Measurements from ENCODE around the gene METTL21C.

Gene METTL21C

GRCh38 chr13:102697264-102697663, 2.4 kb upstream of the METTL21C start:
- FAIRE-seq = no peak

DNA sequence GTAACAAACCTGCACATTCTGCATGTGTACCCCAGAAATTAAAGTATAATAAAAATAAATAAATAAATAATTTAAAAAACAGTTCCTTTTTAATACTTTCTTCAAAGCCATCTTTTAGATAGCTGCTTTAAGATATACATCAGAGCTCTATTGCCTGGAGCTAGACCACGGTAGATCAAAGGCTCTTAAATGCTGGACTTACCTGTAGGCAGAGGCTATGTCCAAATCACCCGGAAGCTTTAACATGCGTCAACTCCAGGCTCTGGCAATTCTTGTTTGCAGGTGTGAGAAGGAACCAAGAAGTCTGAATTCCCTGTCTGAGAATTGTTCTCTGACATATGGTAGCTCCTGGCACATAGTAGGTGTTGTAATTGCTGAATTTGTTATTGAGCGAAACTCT, 1.6 kb upstream of the METTL21C start:
- FAIRE-seq = no peak

DNA sequence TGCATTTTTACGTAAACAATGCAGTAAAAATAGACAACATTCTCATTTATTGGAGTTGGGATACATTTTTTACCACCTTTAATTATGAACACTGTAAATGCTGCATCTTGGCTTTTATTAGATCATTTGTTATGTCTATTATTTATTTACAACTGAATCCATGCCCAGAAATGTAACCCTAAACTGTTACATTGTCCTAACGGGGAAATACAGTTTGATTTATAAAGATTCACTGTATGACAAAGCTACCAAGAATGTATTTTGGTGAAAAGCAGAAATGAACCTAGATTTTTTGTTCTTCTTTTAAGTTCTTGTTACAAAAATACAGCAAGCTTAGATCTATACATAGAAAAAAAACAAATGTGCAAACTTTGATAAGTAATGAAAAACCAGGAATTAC, 1.1 kb downstream of the METTL21C start:
- no peak for FAIRE-seq

- no peak for FAIRE-seq
These were observed 1.6 kb downstream of the METTL21C start for GRCh38 chr13:102693250-102693649.

GRCh38 chr13:102692491-102692826, 2.4 kb downstream of the METTL21C start:
- no peak for FAIRE-seq

DNA sequence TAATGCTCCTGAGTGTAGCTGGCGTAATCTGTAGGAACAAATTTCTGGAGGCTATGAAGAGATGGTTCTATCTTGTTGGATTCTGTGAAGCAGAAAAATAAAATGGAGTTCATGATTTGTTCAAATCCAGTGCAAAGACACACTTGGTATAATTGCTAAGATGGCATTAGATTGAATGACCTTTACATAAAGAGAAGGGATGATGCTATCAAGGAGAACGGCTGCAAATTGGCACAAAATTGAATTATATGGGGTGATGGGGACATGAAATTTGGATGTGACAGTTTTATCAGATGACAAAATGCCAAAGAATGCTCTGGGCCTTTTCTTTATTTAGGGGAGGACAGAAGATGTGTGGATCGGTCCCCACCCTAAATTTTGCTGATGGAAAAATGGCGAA, 4.0 kb downstream of the METTL21C start:
- FAIRE-seq = no peak

DNA sequence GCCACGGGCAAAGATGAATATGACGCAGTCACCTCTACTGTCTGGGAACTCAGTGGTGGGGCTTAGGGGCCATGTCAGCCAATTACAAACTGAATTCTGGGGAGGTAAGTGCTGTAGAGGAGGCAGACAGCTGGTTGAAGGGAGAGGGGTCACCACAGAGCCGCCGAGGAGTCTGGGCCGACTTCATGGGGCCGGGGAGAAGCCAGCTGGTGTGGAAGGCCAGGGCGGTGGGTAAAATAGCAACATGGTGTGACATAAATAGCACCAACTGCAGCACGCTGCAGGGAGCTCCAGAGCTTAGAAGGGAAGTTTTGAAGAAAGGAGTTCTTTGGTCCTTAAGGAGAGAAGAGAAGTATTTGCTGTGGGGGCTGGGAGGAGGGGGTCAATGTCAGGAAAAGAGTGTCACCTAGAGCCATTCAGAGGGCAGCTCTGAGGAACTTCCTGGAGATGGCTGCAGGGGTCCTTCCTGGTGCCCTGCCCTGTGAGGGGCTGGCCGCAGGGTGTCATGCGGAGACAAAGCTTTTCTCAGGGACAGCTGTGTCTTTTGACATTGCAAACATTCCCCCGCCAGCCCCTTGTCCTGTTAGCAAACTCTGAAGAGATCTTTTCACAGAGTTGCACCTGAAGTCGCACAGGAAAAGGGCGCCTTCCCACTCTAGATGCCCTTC, 6.4 kb downstream of the METTL21C start:
- FAIRE-seq = no peak

DNA sequence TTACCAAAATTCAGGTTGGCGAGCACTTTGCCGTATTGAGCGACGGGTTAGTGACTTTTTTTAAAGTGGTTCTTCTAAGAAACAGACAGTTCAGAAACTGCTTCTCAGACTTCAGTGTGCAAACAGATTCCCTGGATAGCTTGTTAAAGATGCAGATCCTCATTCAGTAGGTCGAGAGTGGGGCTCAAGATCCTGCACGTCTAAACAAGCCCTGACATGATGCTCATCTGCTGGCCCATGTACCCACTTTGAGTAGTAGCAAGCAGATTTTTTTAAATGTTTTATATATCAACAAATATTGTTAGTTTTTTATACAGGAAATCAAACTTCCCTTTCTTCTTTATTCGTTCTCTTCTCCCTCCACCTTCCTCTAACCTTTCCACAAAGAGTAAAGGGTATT, 7.3 kb downstream of the METTL21C start:
- no peak for FAIRE-seq

DNA sequence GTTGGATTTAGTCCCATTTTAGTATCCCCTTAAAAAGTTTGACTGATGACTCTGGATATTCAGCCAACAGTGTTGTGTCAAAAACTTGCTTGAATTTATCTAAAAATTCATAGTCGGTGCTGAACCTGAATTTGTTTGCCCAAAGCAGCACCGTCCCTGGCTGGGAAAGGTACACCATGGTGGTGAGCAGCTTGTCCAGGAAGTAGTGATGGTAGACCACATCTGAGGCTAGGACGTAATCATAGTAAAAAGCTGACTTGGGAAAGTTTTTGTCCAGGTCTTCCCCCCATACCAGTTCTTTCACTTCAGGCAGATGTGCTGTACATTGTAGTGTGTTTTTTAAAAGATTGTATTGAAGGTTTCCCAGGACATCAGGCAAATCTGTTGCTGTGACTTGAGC, 8.8 kb downstream of the METTL21C start:
- FAIRE-seq = no peak

DNA sequence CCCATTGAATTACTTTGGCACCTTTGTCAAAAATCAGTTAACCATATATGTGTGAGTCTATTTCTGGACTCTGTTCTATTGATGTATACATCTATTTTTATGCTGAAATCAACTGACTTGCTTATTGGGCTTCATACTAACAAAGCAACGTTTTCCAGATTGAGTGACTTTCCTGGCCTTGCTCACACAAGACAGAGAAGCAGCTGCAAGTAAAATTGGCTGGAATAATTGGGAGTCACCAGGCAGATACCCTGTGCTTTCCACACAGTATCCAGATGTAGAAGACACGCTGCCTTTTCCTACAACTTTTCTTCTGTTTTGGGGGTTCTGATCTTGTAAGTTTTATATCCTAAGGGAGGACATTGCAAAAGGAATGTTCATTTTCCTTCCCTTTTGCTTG, 11.2 kb downstream of the METTL21C start:
- no peak for FAIRE-seq

DNA sequence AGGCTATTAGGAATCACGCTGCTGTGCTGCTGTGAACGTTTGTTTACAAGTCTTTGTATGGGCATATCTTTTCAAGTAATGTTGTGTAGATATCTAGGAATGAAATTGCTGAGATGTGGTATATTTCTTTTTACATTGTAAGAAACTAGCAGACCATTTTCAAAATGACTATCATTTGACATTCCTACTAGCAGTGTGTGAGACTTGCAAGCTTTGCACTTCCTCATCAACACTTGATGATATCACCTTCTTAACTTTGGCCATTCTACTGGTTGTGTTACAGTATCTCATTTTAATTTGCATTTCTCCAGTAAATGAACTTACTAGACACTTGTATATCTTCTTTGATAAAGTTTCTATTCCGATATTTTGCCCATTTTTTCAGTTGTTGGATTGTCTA, 12.1 kb downstream of the METTL21C start:
- FAIRE-seq = no peak

- FAIRE-seq = no peak
These were observed 12.6 kb downstream of the METTL21C start for GRCh38 chr13:102682211-102682610.

GRCh38 chr13:102680842-102681740, 13.8 kb downstream of the METTL21C start:
- FAIRE-seq = no peak

GRCh38 chr13:102680133-102680717, 14.6 kb downstream of the METTL21C start:
- FAIRE-seq = no peak

DNA sequence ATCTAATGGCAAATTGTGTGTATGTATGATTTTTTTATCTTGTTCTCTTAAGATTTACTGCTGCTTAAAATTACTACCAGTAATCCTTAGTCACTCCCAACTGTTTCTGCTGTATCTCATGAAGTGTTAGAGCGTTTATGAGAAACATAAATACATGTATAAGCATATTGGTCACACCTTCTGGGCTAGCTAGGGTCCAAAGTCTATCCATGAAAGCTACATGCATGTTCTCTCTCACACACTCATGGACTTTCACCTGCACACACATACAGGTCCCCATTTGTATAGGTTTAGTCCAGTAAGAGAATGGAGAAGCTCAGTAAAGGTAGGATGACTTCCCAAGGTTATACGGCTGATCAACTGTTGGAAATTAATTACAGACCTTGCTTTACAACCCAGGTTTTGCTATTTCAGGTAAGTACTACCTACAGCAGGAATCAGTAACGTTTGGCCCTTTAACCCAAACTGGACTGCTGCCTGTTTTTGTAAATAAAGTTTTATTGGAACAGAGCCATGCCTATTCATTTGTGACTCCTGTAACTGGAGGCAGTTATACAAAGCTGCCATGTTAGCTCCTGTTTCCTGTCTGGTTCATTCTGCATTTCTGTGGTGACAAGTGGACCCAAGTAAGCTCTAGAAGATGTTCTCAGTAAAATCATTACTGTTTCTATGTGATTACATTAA, 15.3 kb downstream of the METTL21C start:
- FAIRE-seq = no peak

- FAIRE-seq = no peak
These were observed 16.3 kb downstream of the METTL21C start for GRCh38 chr13:102678339-102679107.

DNA sequence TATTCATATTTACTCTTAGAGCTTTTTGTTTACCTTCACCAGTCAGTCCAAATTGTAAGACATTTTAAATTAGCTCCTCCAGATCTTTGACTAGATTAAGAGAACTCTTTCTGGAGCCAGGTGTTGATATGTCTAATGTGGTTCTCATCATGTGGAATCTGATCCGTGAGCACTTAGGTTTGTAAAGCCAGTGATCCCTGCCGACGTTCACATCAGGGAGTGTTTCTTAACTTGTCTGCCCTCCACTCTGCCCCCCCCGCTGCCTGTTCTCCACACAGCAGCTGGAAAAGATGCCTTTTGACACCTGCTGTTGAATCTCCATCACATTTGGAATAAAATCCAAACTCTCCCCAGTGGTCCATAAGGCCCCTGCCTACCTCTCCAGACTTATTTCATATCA, 17.7 kb downstream of the METTL21C start:
- FAIRE-seq = no peak

DNA sequence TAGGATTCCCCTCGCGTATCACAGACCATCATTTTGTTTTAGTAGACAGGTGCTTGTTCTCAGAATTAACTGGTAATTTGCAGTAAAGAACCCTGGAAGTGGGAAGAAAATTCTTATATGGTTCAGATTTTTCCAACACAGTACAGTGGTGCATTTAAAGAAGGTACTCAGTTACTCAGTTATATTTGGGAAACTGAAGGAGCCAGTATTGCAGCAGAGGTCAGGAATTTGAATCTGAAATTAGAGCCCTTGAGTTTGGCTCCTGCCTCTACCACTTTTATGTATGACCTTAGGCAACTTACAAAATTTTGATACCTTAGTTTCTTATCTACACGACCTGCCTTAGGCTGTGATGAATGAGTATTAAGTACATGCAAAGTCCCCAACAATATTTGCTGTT, 19.7 kb downstream of the METTL21C start:
- no peak for FAIRE-seq

DNA sequence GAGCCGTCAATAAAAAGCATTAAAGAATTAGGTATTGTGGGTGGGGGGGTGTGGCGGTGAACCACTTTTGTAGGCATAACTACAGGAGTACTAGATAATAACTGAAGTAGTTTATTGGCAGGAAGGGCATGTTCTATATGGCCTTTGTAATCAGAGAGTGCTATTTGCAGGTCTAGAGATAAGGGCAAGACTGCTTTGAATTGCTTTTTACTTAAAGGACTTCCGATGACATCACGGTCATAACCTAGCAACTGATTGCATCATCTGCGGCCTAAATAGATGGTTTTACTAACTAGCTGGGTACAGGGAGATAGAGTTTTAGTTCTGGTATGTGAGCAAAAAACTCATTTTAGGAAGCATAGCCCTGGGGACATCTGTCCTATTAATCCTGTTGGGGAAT, 24.7 kb downstream of the METTL21C start:
- FAIRE-seq = no peak

DNA sequence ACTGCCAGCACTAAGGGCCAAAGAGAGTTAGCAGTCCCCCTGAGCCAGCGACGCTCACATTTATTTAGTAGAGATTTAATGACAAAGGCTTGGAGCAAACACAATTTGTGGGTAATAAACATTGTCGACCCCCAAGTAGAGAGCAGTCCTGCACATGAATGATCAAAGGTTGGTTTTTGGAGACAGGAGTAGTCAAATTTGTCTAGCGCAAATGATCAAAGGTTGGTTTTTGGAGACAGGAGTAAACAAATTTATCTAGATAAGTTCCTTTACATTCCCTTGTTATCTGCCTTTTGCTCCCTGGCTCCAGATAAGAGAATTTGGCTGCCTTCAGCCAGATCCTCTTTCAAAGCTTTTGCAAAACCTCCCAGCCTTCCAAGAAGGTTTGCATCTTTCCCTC, 26.9 kb downstream of the METTL21C start:
- FAIRE-seq = no peak

DNA sequence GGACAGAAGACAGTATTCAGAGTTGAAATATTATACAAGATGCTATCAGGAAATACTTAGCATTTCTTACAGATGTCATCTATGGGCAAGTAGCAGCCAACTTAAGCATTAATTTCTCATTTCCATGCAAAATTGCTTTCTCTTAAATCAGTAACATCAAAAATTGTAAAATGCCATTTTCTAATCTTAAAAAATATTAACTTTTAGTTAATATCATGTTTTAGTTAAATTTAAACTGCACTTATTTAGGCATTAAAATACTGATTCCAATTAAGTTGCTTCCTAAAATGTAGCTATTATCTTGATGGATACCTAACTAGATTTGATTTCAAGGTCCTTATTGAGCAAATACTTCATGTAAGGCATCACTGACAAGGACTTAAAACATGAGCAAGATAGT, 27.8 kb downstream of the METTL21C start:
- FAIRE-seq = no peak

DNA sequence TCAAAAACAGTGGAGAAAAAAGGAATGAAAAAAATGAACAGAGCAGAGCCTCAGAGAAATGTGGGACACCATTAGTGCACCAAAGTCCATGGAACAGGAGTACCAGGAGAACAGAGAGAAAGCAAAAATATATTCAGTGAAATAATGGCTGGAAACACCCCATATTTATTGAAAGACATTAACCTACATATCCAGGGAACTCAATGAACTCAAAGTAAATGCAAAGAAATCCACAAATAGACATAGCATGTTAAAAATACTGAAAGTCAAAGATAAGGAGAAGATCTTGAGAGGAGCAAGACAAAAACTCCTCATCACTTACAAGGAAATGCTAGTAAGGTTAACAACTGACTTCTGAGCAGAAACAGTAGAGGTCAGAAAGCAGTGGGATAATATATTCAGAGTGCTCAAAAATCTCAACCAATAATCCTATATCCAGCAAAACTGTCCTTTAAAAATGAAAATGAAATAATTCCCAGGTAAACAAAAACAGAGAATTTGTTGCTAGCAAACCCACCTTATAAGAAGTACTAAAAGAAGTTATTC, 35.6 kb downstream of the METTL21C start:
- FAIRE-seq = no peak

- FAIRE-seq = no peak
These were observed 36.2 kb downstream of the METTL21C start for GRCh38 chr13:102658660-102659059.
